ENCODE data around the gene EEF1G.
"Not testable (repeated sequence)": the region's sequence is repeated elsewhere in the genome, so short reads cannot be mapped to it uniquely, and the experiment has no call there.

Gene EEF1G

DNA sequence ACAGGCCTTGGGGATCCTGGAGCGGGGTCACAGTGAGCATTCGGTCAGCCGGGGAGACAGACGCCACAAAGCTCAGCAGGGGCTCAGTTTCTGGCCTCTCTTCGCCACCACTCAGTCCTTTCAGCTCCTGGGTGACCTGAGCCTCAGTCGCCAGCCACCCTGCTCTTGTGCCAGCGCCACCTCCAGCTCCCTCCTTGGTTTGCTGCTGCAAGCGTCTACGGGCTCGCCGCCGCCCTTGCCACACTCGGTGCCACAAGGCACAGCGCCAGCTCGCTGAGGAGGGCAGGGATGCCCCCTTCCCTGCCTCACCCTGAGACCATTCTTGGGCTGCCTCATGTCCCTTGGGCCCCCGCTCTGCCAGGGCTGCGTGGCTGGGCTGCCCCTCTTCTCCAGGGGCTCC, 1.5 kb upstream of the EEF1G start:
- DNase-seq = no peak

DNA sequence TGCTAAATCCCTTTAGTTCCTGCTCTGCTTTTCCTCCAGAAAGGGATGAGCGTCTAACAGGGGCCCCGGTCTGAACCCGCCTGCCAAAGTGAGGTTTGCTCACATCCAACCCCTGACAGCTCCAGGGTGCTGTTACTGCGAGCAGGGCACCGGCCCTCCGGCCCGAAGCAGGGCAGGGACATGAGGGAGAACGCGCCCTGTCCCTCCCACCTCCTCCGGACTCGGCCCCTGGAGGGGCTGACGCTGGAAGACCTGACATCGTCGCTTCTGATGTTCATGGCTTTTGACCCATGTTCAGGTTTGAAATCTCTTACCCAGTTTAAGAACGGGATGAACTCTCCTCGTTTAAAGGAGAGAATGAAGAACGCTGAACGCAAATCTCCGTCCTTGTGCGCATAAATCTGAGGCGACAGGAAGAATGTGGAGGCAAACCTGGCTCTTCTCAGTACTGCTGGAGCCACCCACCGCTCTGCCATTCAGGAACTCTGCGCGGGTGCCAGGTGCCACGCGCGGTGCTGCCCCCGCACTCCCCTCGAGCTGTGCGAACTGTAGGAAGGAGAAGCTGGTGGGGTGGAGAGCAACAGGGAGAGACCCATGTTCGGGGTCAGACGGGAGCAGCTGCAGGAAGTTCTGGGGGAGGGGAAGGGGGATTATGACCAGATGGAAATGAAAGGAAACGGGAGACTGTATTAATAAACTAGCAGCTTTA, 826 bp upstream of the EEF1G start:
- DNase-seq = no peak

- DNase-seq = peak; percentile 34
Measured at GRCh38 chr11:62573006-62573591, 592 bp downstream of the EEF1G start.

DNA sequence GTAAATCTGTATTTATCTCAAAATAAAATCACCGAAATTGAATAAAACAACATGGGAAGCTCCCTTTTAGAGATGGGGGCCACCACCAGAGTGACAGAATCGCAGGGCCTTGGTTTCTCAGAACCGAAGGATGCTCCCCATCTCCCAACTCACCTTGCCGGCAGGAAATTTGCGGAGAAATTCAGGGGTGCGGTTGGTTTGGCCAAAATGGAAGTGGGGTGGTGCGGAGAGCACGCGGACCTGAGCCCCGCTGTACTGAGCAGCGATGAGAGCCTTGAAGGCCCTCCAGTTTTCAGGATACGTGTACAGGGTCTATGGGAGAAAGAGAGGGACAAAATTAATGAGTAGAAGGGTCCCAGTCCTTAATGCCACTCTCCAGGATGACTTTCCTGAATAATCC, 1.3 kb downstream of the EEF1G start:
- no peak for DNase-seq

DNA sequence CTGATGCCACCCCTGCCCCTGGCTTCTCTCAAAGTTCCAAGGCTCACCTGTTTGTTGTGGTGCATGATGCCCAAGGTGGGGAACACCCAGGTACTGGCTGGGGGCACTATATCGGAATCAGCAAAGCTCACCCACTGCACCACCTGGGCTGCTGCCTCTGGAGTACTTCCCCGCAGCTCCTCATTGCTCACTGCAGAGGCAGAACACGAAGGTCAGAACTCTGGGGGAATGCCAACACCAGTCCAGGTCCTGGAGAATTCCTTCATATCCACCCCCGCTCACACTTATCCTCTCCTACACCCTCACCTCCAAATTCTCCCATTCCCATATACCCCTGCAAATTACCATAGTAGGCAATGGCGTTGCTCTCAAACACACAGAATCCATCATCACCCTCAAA, 2.2 kb downstream of the EEF1G start:
- DNase-seq = not testable (repeated sequence)

GRCh38 chr11:62570903-62571302, 2.8 kb downstream of the EEF1G start:
- DNase-seq = not testable (repeated sequence)

GRCh38 chr11:62569611-62570010, 4.1 kb downstream of the EEF1G start:
- DNase-seq = no peak

DNA sequence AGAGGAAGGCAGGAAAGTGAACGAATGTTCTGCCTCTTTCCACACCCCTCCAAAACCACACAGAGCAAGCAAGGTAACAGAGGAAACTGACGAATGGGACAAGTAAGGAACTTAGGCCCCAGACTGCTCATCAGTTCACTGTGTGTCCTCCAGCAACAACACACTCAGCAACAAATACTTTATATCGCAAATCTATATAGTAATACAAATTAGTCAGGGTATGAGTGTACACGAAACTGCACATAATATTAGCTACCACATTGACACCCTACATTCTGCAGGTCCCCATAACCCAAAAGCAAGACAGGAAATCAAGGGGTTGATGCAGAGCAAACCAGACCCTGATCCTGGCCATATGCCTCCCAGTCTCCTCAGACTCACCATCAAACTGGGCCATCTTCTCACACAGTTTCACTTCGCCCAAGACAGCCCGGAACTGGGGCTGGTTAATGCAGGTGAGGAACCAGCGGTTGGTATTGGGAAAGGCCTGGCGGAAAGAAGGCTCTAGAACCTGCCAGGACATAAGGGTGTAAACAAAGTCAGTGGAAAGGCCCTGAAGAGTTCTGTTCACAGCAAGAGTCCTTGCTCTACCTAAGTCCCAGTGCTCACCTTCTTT, 6.6 kb downstream of the EEF1G start:
- no peak for DNase-seq

DNA sequence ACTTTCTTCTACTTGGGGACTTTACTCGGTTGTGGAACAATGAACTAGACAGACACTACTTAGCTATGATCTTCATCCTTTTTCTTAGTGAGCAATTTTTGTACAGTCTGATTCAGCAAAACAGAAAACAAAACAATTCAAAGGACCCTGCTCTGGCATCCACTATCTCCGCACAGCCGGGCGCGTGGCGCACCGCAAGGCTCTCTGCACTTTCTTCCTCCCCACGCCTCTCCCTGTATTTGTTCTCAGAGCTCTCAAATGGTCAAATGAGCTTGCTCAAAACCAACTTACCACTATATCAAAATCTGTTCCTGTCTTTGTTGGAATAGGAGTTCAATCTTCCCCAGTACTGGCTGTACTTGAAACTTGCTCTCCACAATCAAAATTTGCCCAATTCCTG, 7.4 kb downstream of the EEF1G start:
- no peak for DNase-seq

DNA sequence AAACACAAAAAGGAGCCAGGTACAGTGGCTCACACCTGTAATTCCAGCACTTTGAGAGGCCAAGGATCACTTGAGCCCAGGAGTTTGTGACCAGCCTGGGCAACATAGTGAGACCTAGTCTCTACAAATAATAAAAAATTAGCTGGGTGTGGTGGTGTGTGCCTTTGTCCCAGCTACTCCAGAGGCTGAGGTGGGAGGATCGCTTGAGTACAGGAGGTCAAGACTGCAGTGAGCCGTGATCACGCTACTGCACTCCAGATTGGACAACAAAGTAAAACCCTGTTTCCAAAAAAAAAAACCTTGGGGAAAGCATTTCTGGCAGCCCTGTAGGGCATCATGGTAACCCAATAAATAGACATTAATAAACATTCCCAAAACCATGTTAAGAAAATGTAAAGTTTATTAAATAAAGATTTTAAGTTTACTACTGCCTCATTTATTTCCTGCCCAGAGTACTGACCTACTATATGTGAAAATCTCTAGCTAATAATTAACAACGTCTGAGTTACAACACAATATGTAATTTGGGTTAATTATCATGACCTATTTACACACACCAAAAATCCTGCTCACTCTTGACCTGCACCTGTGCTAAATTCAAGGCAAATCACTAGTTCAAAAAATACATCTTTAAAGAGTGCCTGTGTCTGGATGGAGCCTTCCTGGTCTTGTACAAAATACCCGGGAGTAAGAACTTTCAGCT, 8.4 kb downstream of the EEF1G start:
- no peak for DNase-seq

GRCh38 chr11:62561677-62562230, 11.9 kb downstream of the EEF1G start:
- not testable (repeated sequence) for DNase-seq

DNA sequence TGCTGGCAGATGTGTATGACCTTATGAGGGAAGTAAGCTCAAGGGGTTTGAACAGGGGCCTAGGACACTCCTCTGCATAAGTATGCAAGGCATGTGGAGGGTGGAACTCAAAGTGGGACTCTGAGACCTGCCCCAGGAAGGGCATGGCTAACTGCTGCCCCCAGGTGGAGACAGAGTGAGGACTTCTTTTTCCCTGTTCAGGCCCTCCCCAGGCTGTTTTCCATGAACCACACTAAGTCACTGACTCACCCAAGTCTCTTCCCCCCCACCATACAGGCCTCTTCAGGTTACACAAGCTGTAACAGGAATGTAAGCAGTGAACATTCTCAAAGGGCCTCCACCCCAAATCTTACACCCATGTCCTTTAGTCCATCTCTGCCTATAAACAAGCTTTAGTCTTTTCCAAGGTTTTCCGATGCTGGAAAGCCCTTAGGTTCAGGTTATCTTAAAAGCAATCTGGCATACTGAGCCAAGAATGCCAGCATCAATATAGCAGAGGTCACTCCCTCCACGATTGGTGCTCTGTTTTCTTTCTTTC, 13.1 kb downstream of the EEF1G start:
- DNase-seq = peak; percentile 85

GRCh38 chr11:62559626-62560025, 14.1 kb downstream of the EEF1G start:
- not testable (repeated sequence) for DNase-seq

DNA sequence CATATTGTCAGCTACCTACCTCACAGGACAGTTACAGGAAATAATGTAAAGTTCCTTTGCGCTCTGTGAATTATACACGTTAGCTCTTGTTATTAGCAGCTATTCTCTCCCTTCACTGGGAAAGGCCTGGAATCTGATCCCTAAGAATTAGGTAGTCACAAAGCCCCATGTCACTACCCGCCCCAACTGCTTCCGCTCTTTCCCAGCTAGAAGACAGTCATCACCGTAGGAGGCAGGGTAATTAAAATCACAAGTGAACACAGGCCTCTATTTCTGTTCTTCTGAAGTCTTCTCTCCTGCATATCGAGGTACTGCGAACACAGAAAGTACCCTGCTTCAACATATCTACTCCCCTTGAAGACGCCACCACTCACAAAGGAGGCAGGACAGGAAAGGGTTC, 14.5 kb downstream of the EEF1G start:
- DNase-seq = no peak

DNA sequence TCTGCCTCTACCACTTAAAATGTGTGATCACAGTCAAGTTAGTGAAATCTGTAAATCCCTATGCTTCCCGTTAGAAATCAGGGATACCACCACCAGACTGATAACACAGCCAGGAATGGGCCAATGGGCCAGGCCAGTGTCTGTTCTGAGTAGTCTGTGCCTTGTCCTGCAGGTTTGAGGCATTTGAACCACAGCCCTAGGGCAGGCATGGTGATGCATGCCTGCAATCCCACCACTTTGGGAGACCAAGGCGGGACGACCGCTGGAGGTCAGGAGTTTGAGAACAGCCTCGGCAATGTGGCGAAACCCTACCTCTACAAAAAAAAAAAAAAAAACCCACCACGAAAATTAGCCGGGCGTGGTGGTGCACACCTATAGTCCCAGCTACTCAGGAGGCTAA, 15.0 kb downstream of the EEF1G start:
- no peak for DNase-seq

GRCh38 chr11:62556875-62557631, 16.6 kb downstream of the EEF1G start:
- DNase-seq = no peak

- DNase-seq = peak; percentile 90
Measured at GRCh38 chr11:62556108-62556874, 17.4 kb downstream of the EEF1G start.

- DNase-seq = peak; percentile 90
Measured at GRCh38 chr11:62555464-62556107, 18.1 kb downstream of the EEF1G start.

- DNase-seq = no peak
Measured at GRCh38 chr11:62554387-62555167, 19.1 kb downstream of the EEF1G start.

DNA sequence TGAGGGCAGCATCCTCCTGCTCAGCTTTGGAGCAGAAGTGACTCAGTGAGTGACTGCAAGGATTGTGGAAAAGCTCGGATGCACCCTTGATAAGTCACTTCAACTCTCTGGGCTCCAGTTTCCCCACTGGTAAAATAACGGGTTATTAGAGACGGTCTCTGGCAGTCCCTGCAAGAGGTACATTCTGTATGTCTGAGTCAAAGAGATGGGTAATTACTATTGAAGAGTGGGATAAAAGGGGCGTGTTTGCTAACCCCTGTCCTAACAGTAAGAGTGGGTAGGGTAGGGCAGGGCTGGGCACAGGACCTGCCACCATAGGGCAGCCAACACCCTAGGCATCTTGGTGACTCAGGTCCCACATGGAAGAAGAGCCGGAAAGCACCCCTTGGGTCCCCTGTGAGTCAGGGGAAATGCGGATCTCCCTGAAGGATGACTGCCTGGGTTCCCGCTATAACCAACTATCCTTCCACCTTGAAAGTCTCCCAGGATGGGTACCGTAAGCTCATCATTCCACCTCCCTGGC, 19.8 kb downstream of the EEF1G start:
- DNase-seq = peak; percentile 77

Data from CD4-positive, alpha-beta T cell treated with Interleukin-15 for 1 hour (primary cell).